ENCODE measurements around the gene SCNM1.

DNA sequence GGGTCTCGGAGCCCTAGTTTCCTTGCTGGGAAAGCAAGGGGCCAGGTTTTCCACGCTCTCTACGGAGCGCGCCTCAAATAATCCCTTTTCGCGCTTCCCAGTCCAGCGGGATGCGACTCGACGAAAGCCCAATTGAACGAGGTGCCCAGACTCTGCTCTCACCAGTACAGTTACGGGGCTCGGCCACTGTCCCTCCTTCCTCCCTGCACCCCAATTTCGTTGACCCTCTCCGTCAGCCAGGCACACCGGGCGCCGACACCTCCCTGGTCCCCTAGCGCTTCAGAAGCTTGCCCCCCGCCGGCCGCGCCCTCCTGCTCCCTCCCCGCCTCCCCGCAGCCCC, 19.9 kb upstream of the SCNM1 start:
- TF ChIP-seq EZH2 (IDR thresholded peaks at IDR 0.05), result no peak
- TF ChIP-seq POLR2AphosphoS5 (IDR thresholded peaks at IDR 0.05; ENCODE audit: borderline replicate concordance, low read depth, low read length), result no peak
- TF ChIP-seq FOXP2 (optimal IDR thresholded peaks at IDR 0.05; ENCODE audit: control extremely low read depth, extremely low read length, insufficient read depth), result no peak

Data from SK-N-MC (cell line).